GM12878 (cell line): ENCODE results near the gene DCN. TPM values are rescaled to one million over a fixed set of nuclear protein-coding genes. Genes with fewer than 3 reads are reported as not detected.

Experiments used
- ATAC-seq: fragments of 200-7000 bp; cut with Tn5 transposase; 3 replicates; pipeline ENCODE4 v1.9.1; 2020; ENCODE audit warnings: mild to moderate bottlenecking, moderate library complexity
- BruUV-seq: library from RNA; stranded (reverse); fragments of 400-500 nt; replicated peaks from 2 replicates; lab custom pipeline; 2021; lab: Mats Ljungman, UMichigan
- CTCF ChIA-PET: fragments of 300-600 bp; sonication (Branson Sonifier 250); formaldehyde crosslinking; extraction: SDS; loops from one replicate; lab custom pipeline; 2021; ENCODE audit warnings: inconsistent platforms; lab: Yijun Ruan, JAX
- POLR2A ChIA-PET: fragments of 350-600 bp; formaldehyde crosslinking; extraction: SDS; loops from one replicate; lab custom pipeline; 2021; ENCODE audit warnings: inconsistent platforms; lab: Charles Lee
- RAD21 ChIA-PET: fragments of 300-600 bp; sonication (Branson Sonifier 250); formaldehyde crosslinking; loops from one replicate; lab custom pipeline; 2023; ENCODE audit warnings: antibody characterized with exemption; ENCODE audit not compliant: unreplicated experiment; lab: Charles Lee
- SMC1A ChIA-PET: fragments of 300-600 bp; sonication (Branson Sonifier 250); formaldehyde crosslinking; loops from one replicate; lab custom pipeline; 2023; ENCODE audit not compliant: unreplicated experiment, uncharacterized antibody; lab: Charles Lee
- DNase-seq: peaks from one replicate; pipeline ENCODE4 v3.0.0-alpha.2; 2011; ENCODE audit warnings: low read depth, low spot score
- FAIRE-seq: peaks from 3 replicates; lab custom pipeline; 2011; peaks lifted over from hg19 to GRCh38; lab: Jason Lieb, UNC
- H2AFZ ChIP-seq: 2 replicates; pipeline ENCODE4 v1.6.0; 2011; ENCODE audit warnings: low read depth, low read length, control low read depth; ENCODE audit not compliant: control insufficient read depth
- H3K27ac ChIP-seq: 2 replicates; pipeline ENCODE4 v1.5.1; 2011; ENCODE audit warnings: control low read depth; ENCODE audit not compliant: control insufficient read depth, insufficient read depth
- H3K27me3 ChIP-seq, 2 experiments: replicated peaks in 1 of 2; 2 replicates each; pipeline versions ENCODE4 v1.6.0 to v1.6.1; 2011; ENCODE audit warnings: low read length in 1 of 2; ENCODE audit not compliant: control insufficient read depth in 2 of 2, insufficient read depth in 2 of 2
- H3K36me3 ChIP-seq, 2 experiments: 2 replicates each; pipeline ENCODE4 v1.5.1; 2011; ENCODE audit warnings: low read length in 1 of 2; ENCODE audit not compliant: control insufficient read depth in 2 of 2, insufficient read depth in 2 of 2
- H3K4me1 ChIP-seq: 2 replicates; pipeline ENCODE4 v1.6.1; 2011; ENCODE audit warnings: mild to moderate bottlenecking, low read length, moderate library complexity, mixed read lengths; ENCODE audit not compliant: control insufficient read depth, insufficient read depth
- H3K4me2 ChIP-seq: 2 replicates; pipeline ENCODE4 v1.6.0; 2011; ENCODE audit warnings: control low read depth; ENCODE audit not compliant: control insufficient read depth, insufficient read depth
- H3K4me3 ChIP-seq: fragments of 200-600 bp; sonication (generic); 2 replicates; pipeline ENCODE4 v1.5.1; 2016
- H3K79me2 ChIP-seq: 2 replicates; pipeline ENCODE4 v1.6.0; 2011; ENCODE audit warnings: low read length; ENCODE audit not compliant: control insufficient read depth, insufficient read depth
- H3K9ac ChIP-seq: 2 replicates; pipeline ENCODE4 v1.8.0; 2011; ENCODE audit warnings: low read length, control low read depth, mixed read lengths; ENCODE audit not compliant: control insufficient read depth, insufficient read depth
- H3K9me3 ChIP-seq: replicated peaks from 3 replicates; pipeline ENCODE4 v1.5.1; 2011; ENCODE audit warnings: mild to moderate bottlenecking, low read length; ENCODE audit not compliant: control insufficient read depth, insufficient read depth
- H4K20me1 ChIP-seq: 2 replicates; pipeline ENCODE4 v1.6.0; 2011; ENCODE audit not compliant: control insufficient read depth, insufficient read depth
- EED ChIP-seq: sonication (generic); IDR thresholded peaks from 2 replicates; pipeline ENCODE4 v1.6.1; 2016; ENCODE audit warnings: antibody characterized with exemption, low read depth
- WGBS: methylation state at CpG from one replicate; pipeline ENCODE4 v1.1.6; 2016; ENCODE audit warnings: low lambda C conversion rate; ENCODE audit not compliant: insufficient replicate concordance, insufficient coverage; ENCODE audit errors: missing lambda C conversion rate; 5-methylcytosine and 5-hydroxymethylcytosine counted together
- in situ Hi-C: fragments of 300-500 bp; cut with MboI; formaldehyde crosslinking; loops from 9 replicates; pipeline ENCODE4 v1.14.3; 2018; ENCODE audit warnings: mixed read lengths
- intact Hi-C: fragments of 100-400 bp; cut with micrococcal nuclease; formaldehyde crosslinking; loops from one replicate; pipeline ENCODE4 v1.14.2; 2022; ENCODE audit not compliant: unreplicated experiment
- polyA plus RNA-seq, 11 experiments: library from polyadenylated mRNA; depleted of rRNA in 4 of 11; unstranded in 6 of 11; stranded (reverse) in 5 of 11; fragments of >200 nt; fragmentation: Nextera tagmentation in 4 of 11; fragmentation: Illumina TruSeq in 1 of 11; extraction: Ambion mirVana in 4 of 11; extraction: Trizol in 1 of 11; gene quantifications; 1 replicate in 1 of 11; 2 replicates in 10 of 11; pipeline versions ENCODE4 v1.2.1 to v1.2.3, GENCODE V29; 2011 to 2016; ENCODE audit warnings: inconsistent platforms in 2 of 11, missing spikeins in 2 of 11, low read depth in 1 of 11
- total RNA-seq, 4 experiments: library from RNA; depleted of rRNA in 3 of 4; stranded (reverse); fragments of >200 nt in 3 of 4; fragmentation: Illumina TruSeq in 1 of 4; extraction: Trizol in 1 of 4; gene quantifications; 2 replicates each; pipeline versions ENCODE4 v1.2.1 to v1.2.3, GENCODE V29; 2013 to 2021
- TF ChIP-seq, protein P1 (sequence below): IDR thresholded peaks from 2 replicates; pipeline ENCODE4 v1.6.1; 2012; ENCODE audit warnings: improper control_type of control experiment, low read depth, low read length; ENCODE audit not compliant: insufficient replicate concordance
- TF ChIP-seq, protein P2 (sequence below): IDR thresholded peaks from 2 replicates; pipeline ENCODE4 v1.6.1; 2011; ENCODE audit warnings: borderline replicate concordance, low read depth, mild to moderate bottlenecking, moderate library complexity, mixed read lengths, low read length; ENCODE audit not compliant: insufficient read depth; ENCODE audit errors: extremely low read length

DCN gene
- total and polyA plus RNA-seq, 10 of the 15 experiments (the other 5 are each of a cell fraction or from before 2014, with no cell fraction given): 0.07 to 2.1 (median 0.75) TPM; not detected in 6

DNA sequence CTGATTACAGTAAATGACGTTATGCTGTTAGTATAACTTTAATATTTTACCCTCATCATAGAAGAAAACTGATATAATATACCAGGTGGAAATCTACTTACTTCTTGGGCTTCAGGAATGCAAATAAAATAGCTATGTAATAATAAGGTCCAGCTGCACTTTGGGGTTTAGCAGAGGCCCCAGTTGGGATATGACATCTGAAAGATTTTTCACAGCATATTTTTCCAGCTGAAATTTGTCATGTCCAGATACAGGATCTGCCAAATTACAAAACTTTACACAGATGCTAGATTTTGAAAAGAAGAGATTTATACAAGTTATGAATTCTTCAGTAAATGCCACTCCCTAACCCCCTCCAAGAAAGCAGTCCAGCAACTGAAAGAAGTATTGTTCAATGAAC is 29.2 kb upstream of the DCN start:
- no TSS peak for BruUV-seq
- Histone ChIP-seq H3K9me3 (no peaks in the 10 kb centered on the region), H3K9ac (no peak overlapping the region), H3K4me3 (no peak overlapping the region), H3K4me1 (no peaks in the 10 kb centered on the region), H3K27me3 (no peaks in the 10 kb centered on the region), H3K27ac (no peak overlapping the region), H3K79me2 (no peaks in the 10 kb centered on the region), H3K4me2 (no peak overlapping the region), H4K20me1 (no peaks in the 10 kb centered on the region), H2AFZ (no peak overlapping the region), H3K36me3 (no peaks in the 10 kb centered on the region)
- ATAC-seq: no peak
- SMC1A ChIA-PET: interaction anchor here (0.9 kb wide), 1 partner anchor 36 kb away, joined by 3 read pairs; no protein-coding TSS in a partner anchor
- intact Hi-C loops (no loop called here), in situ Hi-C loops (no loop called here)
- CTCF ChIA-PET: no interaction called here
- TF ChIP-seq, protein P1, sequence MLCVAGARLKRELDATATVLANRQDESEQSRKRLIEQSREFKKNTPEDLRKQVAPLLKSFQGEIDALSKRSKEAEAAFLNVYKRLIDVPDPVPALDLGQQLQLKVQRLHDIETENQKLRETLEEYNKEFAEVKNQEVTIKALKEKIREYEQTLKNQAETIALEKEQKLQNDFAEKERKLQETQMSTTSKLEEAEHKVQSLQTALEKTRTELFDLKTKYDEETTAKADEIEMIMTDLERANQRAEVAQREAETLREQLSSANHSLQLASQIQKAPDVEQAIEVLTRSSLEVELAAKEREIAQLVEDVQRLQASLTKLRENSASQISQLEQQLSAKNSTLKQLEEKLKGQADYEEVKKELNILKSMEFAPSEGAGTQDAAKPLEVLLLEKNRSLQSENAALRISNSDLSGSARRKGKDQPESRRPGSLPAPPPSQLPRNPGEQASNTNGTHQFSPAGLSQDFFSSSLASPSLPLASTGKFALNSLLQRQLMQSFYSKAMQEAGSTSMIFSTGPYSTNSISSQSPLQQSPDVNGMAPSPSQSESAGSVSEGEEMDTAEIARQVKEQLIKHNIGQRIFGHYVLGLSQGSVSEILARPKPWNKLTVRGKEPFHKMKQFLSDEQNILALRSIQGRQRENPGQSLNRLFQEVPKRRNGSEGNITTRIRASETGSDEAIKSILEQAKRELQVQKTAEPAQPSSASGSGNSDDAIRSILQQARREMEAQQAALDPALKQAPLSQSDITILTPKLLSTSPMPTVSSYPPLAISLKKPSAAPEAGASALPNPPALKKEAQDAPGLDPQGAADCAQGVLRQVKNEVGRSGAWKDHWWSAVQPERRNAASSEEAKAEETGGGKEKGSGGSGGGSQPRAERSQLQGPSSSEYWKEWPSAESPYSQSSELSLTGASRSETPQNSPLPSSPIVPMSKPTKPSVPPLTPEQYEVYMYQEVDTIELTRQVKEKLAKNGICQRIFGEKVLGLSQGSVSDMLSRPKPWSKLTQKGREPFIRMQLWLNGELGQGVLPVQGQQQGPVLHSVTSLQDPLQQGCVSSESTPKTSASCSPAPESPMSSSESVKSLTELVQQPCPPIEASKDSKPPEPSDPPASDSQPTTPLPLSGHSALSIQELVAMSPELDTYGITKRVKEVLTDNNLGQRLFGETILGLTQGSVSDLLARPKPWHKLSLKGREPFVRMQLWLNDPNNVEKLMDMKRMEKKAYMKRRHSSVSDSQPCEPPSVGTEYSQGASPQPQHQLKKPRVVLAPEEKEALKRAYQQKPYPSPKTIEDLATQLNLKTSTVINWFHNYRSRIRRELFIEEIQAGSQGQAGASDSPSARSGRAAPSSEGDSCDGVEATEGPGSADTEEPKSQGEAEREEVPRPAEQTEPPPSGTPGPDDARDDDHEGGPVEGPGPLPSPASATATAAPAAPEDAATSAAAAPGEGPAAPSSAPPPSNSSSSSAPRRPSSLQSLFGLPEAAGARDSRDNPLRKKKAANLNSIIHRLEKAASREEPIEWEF: no peak
- TF ChIP-seq, protein P2, sequence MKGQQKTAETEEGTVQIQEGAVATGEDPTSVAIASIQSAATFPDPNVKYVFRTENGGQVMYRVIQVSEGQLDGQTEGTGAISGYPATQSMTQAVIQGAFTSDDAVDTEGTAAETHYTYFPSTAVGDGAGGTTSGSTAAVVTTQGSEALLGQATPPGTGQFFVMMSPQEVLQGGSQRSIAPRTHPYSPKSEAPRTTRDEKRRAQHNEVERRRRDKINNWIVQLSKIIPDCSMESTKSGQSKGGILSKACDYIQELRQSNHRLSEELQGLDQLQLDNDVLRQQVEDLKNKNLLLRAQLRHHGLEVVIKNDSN: no peak
- TF ChIP-seq EED: no peak
- DNase-seq: no peak
- RAD21 ChIA-PET: no interaction called here
- POLR2A ChIA-PET: no interaction called here
- 0% methylated on average over 1 of the region's 1 CpG for WGBS
- FAIRE-seq: no peak
